HCT116 (cell line): ENCODE measurements around the gene ATG10. TPM values are rescaled to one million over a fixed set of nuclear protein-coding genes. Genes with fewer than 3 reads are reported as not detected.

Experiments
- ATAC-seq: fragments of 200-7000 bp; cut with Tn5 transposase; 2 replicates; pipeline ENCODE4 v1.9.1; 2020; ENCODE audit warnings: mild to moderate bottlenecking, moderate library complexity
- BruUV-seq: library from RNA; stranded (reverse); fragments of 400-500 nt; replicated peaks from 2 replicates; lab custom pipeline; 2021; lab: Mats Ljungman, UMichigan
- CTCF ChIA-PET: fragments of 300-600 bp; sonication (Branson Sonifier 250); formaldehyde crosslinking; loops from one replicate; lab custom pipeline; 2021; ENCODE audit warnings: antibody characterized with exemption; lab: Charles Lee
- POLR2A ChIA-PET: fragments of 300-600, 350-600 bp; sonication (Branson Sonifier 250); formaldehyde crosslinking; loops from one replicate; lab custom pipeline; 2021; ENCODE audit warnings: antibody characterized with exemption; lab: Charles Lee
- RAD21 ChIA-PET, 2 experiments: fragments of 300-600 bp; sonication (Branson Sonifier 250); formaldehyde crosslinking; loops; one replicate each; lab custom pipeline; 2023; ENCODE audit warnings: low total read pairs in 2 of 2; ENCODE audit not compliant: uncharacterized antibody in 2 of 2, unreplicated experiment in 2 of 2, low non-redundant PET in 1 of 2; lab: Charles Lee
- DNase-seq: peaks from one replicate; pipeline ENCODE4 v3.0.0-alpha.2; 2010; ENCODE audit warnings: low read depth, low spot score
- H2AFZ ChIP-seq: fragments of 200-600 bp; shearing (Covaris generic), sonication (generic); 2 replicates; pipeline ENCODE4 v1.6.1; 2017; ENCODE audit warnings: low read depth, mixed run types, mixed read lengths, antibody characterized with exemption, low read length; ENCODE audit not compliant: poor library complexity, severe bottlenecking
- H3K27ac ChIP-seq: 2 replicates; pipeline ENCODE4 v1.5.1; 2012; ENCODE audit warnings: low read depth, low read length
- H3K27me3 ChIP-seq: fragments of 200-600 bp; sonication (generic); 2 replicates; pipeline ENCODE4 v1.6.1; 2016; ENCODE audit warnings: mixed run types, low read length, mixed read lengths; ENCODE audit not compliant: insufficient read depth
- H3K36me3 ChIP-seq, 2 experiments: fragments of 200-500 bp in 1 of 2; fragments of 200-600 bp in 1 of 2; sonication (Bioruptor generic) in 1 of 2; sonication (generic) in 1 of 2; 2 replicates each; pipeline versions ENCODE4 v1.5.1 to v1.6.1; 2014 to 2016; ENCODE audit warnings: low read length in 2 of 2, inconsistent platforms in 1 of 2, mixed read lengths in 1 of 2, mixed run types in 1 of 2; ENCODE audit not compliant: insufficient read depth in 2 of 2, control insufficient read depth in 1 of 2
- H3K4me1 ChIP-seq, 2 experiments: fragments of 200-600 bp in 1 of 2; sonication (generic) in 1 of 2; 2 replicates each; pipeline versions ENCODE4 v1.5.1 to v1.6.1; 2012 to 2017; ENCODE audit warnings: low read length in 2 of 2, inconsistent platforms in 1 of 2, mild to moderate bottlenecking in 1 of 2, mixed read lengths in 1 of 2, mixed run types in 1 of 2, moderate library complexity in 1 of 2; ENCODE audit not compliant: insufficient read depth in 2 of 2, control insufficient read depth in 1 of 2
- H3K4me2 ChIP-seq: fragments of 200-600 bp; sonication (generic); 2 replicates; pipeline ENCODE4 v1.6.1; 2017; ENCODE audit warnings: mixed run types, low read length, mixed read lengths
- H3K4me3 ChIP-seq, 2 experiments: fragments of 200-600 bp in 1 of 2; sonication (generic) in 1 of 2; replicated peaks in 1 of 2; 2 replicates each; pipeline ENCODE4 v1.5.1; 2011 to 2016; ENCODE audit warnings: low read length in 2 of 2, control low read depth in 1 of 2, low read depth in 1 of 2, mild to moderate bottlenecking in 1 of 2, mixed read lengths in 1 of 2, mixed run types in 1 of 2
- H3K79me2 ChIP-seq: fragments of 200-600 bp; sonication (generic); 2 replicates; pipeline ENCODE4 v1.6.1; 2017; ENCODE audit warnings: mild to moderate bottlenecking, mixed run types, low read length, moderate library complexity, mixed read lengths; ENCODE audit not compliant: insufficient read depth
- H3K9ac ChIP-seq: fragments of 200-600 bp; sonication (generic); 2 replicates; pipeline ENCODE4 v1.6.1; 2016; ENCODE audit warnings: low read length, mixed read lengths
- H3K9me2 ChIP-seq: fragments of 200-600 bp; sonication (generic), shearing (Covaris generic); 2 replicates; pipeline ENCODE4 v1.6.1; 2017; ENCODE audit warnings: mixed run types, mild to moderate bottlenecking, moderate library complexity; ENCODE audit not compliant: insufficient read depth
- H3K9me3 ChIP-seq, 2 experiments: fragments of 200-500 bp in 1 of 2; fragments of 200-600 bp in 1 of 2; sonication (Bioruptor generic) in 1 of 2; sonication (generic) in 1 of 2; 2 replicates each; pipeline ENCODE4 v1.6.1; 2014 to 2017; ENCODE audit warnings: low read length in 2 of 2, mixed read lengths in 2 of 2, inconsistent platforms in 1 of 2, low read depth in 1 of 2, mild to moderate bottlenecking in 1 of 2, mixed run types in 1 of 2, moderate library complexity in 1 of 2; ENCODE audit not compliant: control insufficient read depth in 1 of 2, insufficient read depth in 1 of 2
- H4K20me1 ChIP-seq: fragments of 200-600 bp; sonication (generic), shearing (Covaris generic); 2 replicates; pipeline ENCODE4 v1.6.1; 2017; ENCODE audit warnings: mixed run types, mild to moderate bottlenecking, moderate library complexity; ENCODE audit not compliant: insufficient read depth
- CBX3 ChIP-seq: IDR thresholded peaks from 2 replicates; pipeline ENCODE4 v1.6.1; 2012; ENCODE audit warnings: low read depth
- CEBPB ChIP-seq: IDR thresholded peaks from 2 replicates; pipeline ENCODE4 v1.6.1; 2012; ENCODE audit warnings: low read depth
- EGR1 ChIP-seq: IDR thresholded peaks from 2 replicates; pipeline ENCODE4 v1.6.1; 2012; ENCODE audit warnings: low read depth
- EZH2 ChIP-seq: fragments of 200-600 bp; sonication (generic); IDR thresholded peaks from 2 replicates; pipeline ENCODE4 v1.6.1; 2017; ENCODE audit warnings: antibody characterized with exemption, mixed run types
- FOSL1 ChIP-seq: IDR thresholded peaks from 2 replicates; pipeline ENCODE4 v1.6.1; 2012; ENCODE audit warnings: low read depth
- JUND ChIP-seq: IDR thresholded peaks from 2 replicates; pipeline ENCODE4 v1.6.1; 2012
- POLR2A ChIP-seq: IDR thresholded peaks from 2 replicates; pipeline ENCODE4 v1.7.0; 2011; ENCODE audit warnings: borderline replicate concordance; ENCODE audit not compliant: insufficient read depth, insufficient read length; ENCODE audit errors: extremely low read depth
- POLR2AphosphoS5 ChIP-seq: IDR thresholded peaks from 2 replicates; pipeline ENCODE4 v1.6.1; 2011; ENCODE audit warnings: mild to moderate bottlenecking, low read depth, low read length, moderate library complexity
- RAD21 ChIP-seq: IDR thresholded peaks from 2 replicates; pipeline ENCODE4 v1.6.1; 2012; ENCODE audit warnings: low read depth, mild to moderate bottlenecking
- SIN3A ChIP-seq: IDR thresholded peaks from 2 replicates; pipeline ENCODE4 v1.6.1; 2012; ENCODE audit warnings: low read depth
- SP1 ChIP-seq: IDR thresholded peaks from 2 replicates; pipeline ENCODE4 v1.6.1; 2012; ENCODE audit warnings: low read depth
- SRF ChIP-seq: IDR thresholded peaks from 2 replicates; pipeline ENCODE4 v1.6.1; 2012; ENCODE audit warnings: low read depth
- TCF7L2 ChIP-seq: IDR thresholded peaks from 2 replicates; pipeline ENCODE4 v1.7.0; 2011; ENCODE audit warnings: borderline replicate concordance, inconsistent platforms; ENCODE audit not compliant: insufficient read depth, insufficient read length; ENCODE audit errors: extremely low read depth
- ZNF274 ChIP-seq: fragments of 200-500 bp; sonication (Bioruptor generic); IDR thresholded peaks from 2 replicates; pipeline ENCODE4 v1.6.1; 2014; ENCODE audit warnings: mild to moderate bottlenecking, low read depth, low read length, inconsistent platforms
- intact Hi-C: fragments of 100-400 bp; cut with micrococcal nuclease; formaldehyde crosslinking; loops from 2 replicates; pipeline ENCODE4 v1.10.0; 2022
- total RNA-seq: library from RNA; stranded (reverse); gene quantifications from one replicate; pipeline ENCODE4 v1.2.1, GENCODE V29; 2021; ENCODE audit not compliant: unreplicated experiment
- TF ChIP-seq, protein P1 (sequence below): IDR thresholded peaks from 2 replicates; pipeline ENCODE4 v1.6.1; 2012
- TF ChIP-seq, protein P2 (sequence below): IDR thresholded peaks from 2 replicates; pipeline ENCODE4 v1.6.1; 2012
- TF ChIP-seq, protein P3 (sequence below): IDR thresholded peaks from 2 replicates; pipeline ENCODE4 v1.6.1; 2011; ENCODE audit warnings: mild to moderate bottlenecking, low read length, moderate library complexity; ENCODE audit not compliant: insufficient replicate concordance; ENCODE audit errors: extremely low read depth
- TF ChIP-seq, protein P4 (sequence below), 3 experiments: fragments of 200-600 bp in 1 of 3; sonication (generic) in 1 of 3; IDR thresholded peaks in 2 of 3; conservative IDR thresholded peaks in 1 of 3; 2 replicates each; pipeline ENCODE4 v1.5.1; 2012 to 2017; ENCODE audit warnings: low read depth in 2 of 3, low read length in 2 of 3, antibody characterized with exemption in 1 of 3, borderline replicate concordance in 1 of 3, control low read depth in 1 of 3, mild to moderate bottlenecking in 1 of 3, mixed read lengths in 1 of 3, mixed run types in 1 of 3, moderate library complexity in 1 of 3; ENCODE audit not compliant: insufficient read depth in 1 of 3

ATG10 gene
- total RNA-seq, 1 experiment from 2014 or later = 9.4 TPM

DNA sequence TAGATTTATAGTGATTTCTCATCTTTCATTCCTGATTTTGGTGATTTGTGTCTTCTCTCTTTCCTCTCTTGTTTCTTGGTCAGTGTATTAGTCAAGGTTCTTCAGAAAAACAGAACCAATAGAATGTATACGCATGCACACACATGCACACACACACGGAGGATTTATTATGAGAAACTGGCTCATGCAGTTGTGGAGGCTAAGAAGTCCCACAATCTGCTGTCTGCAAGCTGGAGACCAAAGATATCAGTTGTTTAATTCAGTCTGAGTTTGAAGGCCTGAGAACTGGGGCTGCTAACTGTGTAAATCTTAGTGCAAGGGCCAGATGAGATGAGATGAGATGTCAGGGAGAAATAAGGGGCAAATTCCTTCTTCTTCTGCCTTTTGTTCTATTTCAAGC lies 312.1 kb downstream of the ATG10 start:
- H3K4me2 ChIP-seq = no peak overlapping the region
- no TSS peak for BruUV-seq
- H4K20me1 ChIP-seq = no peaks in the 10 kb centered on the region
- DNase-seq (no peak), ATAC-seq (no peak)
- H3K4me3 ChIP-seq = no peak overlapping the region
- ChIA-PET CTCF (no interaction called here), POLR2A (no interaction called here), RAD21 (no interaction called here)
- H3K27me3 ChIP-seq = no peaks in the 10 kb centered on the region
- H3K27ac ChIP-seq = no peak overlapping the region
- H3K9me2 ChIP-seq = no peaks in the 10 kb centered on the region
- H3K36me3 ChIP-seq = no peaks in the 10 kb centered on the region
- no peak overlapping the region for H3K9ac ChIP-seq
- TF ChIP-seq JUND (no peak), CEBPB (no peak), POLR2A (no peak)
- TF ChIP-seq, protein P1, sequence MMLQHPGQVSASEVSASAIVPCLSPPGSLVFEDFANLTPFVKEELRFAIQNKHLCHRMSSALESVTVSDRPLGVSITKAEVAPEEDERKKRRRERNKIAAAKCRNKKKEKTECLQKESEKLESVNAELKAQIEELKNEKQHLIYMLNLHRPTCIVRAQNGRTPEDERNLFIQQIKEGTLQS = no peak
- TF ChIP-seq, protein P2, sequence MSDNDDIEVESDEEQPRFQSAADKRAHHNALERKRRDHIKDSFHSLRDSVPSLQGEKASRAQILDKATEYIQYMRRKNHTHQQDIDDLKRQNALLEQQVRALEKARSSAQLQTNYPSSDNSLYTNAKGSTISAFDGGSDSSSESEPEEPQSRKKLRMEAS = no peak
- intact Hi-C loops = no loop called here
- no peaks in the 10 kb centered on the region for H3K9me3 ChIP-seq
- no peak overlapping the region for H2AFZ ChIP-seq
- peaks cover 4 to 12% of the 10 kb centered on the region in 2 experiments; a peak in 2 of 4 replicates for H3K4me1 ChIP-seq
- H3K79me2 ChIP-seq = peaks cover 33% of the 10 kb centered on the region

DNA sequence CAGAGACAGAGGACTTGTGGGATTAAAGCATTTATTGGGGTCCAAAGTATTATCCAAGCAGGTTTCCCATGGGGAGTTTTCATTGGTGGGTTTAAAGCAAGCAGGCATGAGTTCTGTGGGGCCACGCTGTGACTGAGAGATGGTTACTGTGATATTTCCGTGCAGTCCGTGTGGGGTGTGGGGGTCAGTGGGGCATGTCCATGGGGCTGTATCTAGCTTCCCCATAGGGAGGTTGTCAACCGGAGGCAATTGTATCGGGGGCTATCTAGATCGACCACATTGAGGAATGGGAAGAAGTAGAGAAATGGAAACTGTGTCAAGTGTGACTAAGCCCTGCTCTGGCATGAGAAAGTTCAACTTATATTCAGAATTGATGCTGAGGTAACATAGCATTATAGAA lies 313.4 kb downstream of the ATG10 start:
- Histone ChIP-seq H4K20me1 (no peaks in the 10 kb centered on the region), H3K4me2 (no peak overlapping the region), H2AFZ (no peak overlapping the region), H3K9me2 (no peaks in the 10 kb centered on the region), H3K9ac (no peak overlapping the region), H3K9me3 (no peaks in the 10 kb centered on the region), H3K4me1 (no peaks in the 10 kb centered on the region; a peak in 1 of 4 replicates), H3K27ac (no peak overlapping the region), H3K79me2 (peaks cover 21% of the 10 kb centered on the region), H3K4me3 (no peak overlapping the region), H3K36me3 (no peaks in the 10 kb centered on the region), H3K27me3 (no peaks in the 10 kb centered on the region)
- ChIA-PET POLR2A (no interaction called here), CTCF (no interaction called here), RAD21 (no interaction called here)
- DNase-seq = no peak
- BruUV-seq = no TSS peak
- no peak for ATAC-seq
- intact Hi-C loops = no loop called here
- TF ChIP-seq SIN3A = no peak
- no peak for TF ChIP-seq FOSL1
- TF ChIP-seq CBX3 = no peak
- no peak for TF ChIP-seq TCF7L2
- no peak for TF ChIP-seq POLR2AphosphoS5
- TF ChIP-seq RAD21 = no peak
- TF ChIP-seq JUND = no peak
- TF ChIP-seq SRF = no peak
- no peak for TF ChIP-seq POLR2A
- TF ChIP-seq ZNF274 = no peak
- no peak for TF ChIP-seq EZH2
- TF ChIP-seq, protein P3, sequence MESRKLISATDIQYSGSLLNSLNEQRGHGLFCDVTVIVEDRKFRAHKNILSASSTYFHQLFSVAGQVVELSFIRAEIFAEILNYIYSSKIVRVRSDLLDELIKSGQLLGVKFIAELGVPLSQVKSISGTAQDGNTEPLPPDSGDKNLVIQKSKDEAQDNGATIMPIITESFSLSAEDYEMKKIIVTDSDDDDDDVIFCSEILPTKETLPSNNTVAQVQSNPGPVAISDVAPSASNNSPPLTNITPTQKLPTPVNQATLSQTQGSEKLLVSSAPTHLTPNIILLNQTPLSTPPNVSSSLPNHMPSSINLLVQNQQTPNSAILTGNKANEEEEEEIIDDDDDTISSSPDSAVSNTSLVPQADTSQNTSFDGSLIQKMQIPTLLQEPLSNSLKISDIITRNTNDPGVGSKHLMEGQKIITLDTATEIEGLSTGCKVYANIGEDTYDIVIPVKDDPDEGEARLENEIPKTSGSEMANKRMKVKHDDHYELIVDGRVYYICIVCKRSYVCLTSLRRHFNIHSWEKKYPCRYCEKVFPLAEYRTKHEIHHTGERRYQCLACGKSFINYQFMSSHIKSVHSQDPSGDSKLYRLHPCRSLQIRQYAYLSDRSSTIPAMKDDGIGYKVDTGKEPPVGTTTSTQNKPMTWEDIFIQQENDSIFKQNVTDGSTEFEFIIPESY = no peak
- TF ChIP-seq, protein P4, sequence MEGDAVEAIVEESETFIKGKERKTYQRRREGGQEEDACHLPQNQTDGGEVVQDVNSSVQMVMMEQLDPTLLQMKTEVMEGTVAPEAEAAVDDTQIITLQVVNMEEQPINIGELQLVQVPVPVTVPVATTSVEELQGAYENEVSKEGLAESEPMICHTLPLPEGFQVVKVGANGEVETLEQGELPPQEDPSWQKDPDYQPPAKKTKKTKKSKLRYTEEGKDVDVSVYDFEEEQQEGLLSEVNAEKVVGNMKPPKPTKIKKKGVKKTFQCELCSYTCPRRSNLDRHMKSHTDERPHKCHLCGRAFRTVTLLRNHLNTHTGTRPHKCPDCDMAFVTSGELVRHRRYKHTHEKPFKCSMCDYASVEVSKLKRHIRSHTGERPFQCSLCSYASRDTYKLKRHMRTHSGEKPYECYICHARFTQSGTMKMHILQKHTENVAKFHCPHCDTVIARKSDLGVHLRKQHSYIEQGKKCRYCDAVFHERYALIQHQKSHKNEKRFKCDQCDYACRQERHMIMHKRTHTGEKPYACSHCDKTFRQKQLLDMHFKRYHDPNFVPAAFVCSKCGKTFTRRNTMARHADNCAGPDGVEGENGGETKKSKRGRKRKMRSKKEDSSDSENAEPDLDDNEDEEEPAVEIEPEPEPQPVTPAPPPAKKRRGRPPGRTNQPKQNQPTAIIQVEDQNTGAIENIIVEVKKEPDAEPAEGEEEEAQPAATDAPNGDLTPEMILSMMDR (IDR thresholded peaks at IDR 0.05 in 2 of 3, conservative IDR thresholded peaks at IDR 0.05 in 1 of 3; ENCODE audit: borderline replicate concordance in 1 of 3, insufficient read depth in 1 of 3, low read depth in 2 of 3, low read length in 2 of 3) = no peak
- TF ChIP-seq, protein P1 = no peak
- no peak for TF ChIP-seq SP1
- no peak for TF ChIP-seq EGR1
